ENCODE results near the gene CDH6. TPM values are rescaled to one million over a fixed set of nuclear protein-coding genes. Genes with fewer than 3 reads are reported as not detected.
"Not testable (repeated sequence)": the region's sequence is repeated elsewhere in the genome, so short reads cannot be mapped to it uniquely, and the experiment has no call there.

Gene CDH6
- polyA plus RNA-seq, 4 donors: 4.8 to 63.9 (median 58.7) TPM

- no peak for DNase-seq (ENCODE audit: low read depth in 4 of 4, low spot score in 3 of 4)
Observed at GRCh38 chr5:31322946-31323345, 129.5 kb downstream of the CDH6 start.

GRCh38 chr5:31324842-31325241 lies 131.4 kb downstream of the CDH6 start:
- DNase-seq (ENCODE audit: low read depth in 4 of 4, low spot score in 3 of 4): no peak

GRCh38 chr5:31328040-31328733 lies 134.7 kb downstream of the CDH6 start:
- no peak for DNase-seq (ENCODE audit: low read depth in 4 of 4, low spot score in 3 of 4)

GRCh38 chr5:31329715-31330114 lies 136.2 kb downstream of the CDH6 start:
- no peak for DNase-seq (ENCODE audit: low read depth in 4 of 4, low spot score in 3 of 4)

GRCh38 chr5:31332160-31332559 lies 138.7 kb downstream of the CDH6 start:
- no peak for DNase-seq (ENCODE audit: low read depth in 4 of 4, low spot score in 3 of 4)

- no peak for DNase-seq (ENCODE audit: low read depth in 4 of 4, low spot score in 3 of 4)
Observed at GRCh38 chr5:31333475-31333874, 140.0 kb downstream of the CDH6 start.

- no peak for DNase-seq (ENCODE audit: low read depth in 4 of 4, low spot score in 3 of 4)
Observed at GRCh38 chr5:31334061-31334860, 140.8 kb downstream of the CDH6 start.

- peak in 1 of 4 donors; percentile 10 for DNase-seq (ENCODE audit: low read depth in 4 of 4, low spot score in 3 of 4)
Observed at GRCh38 chr5:31335456-31335855, 142.0 kb downstream of the CDH6 start.

- DNase-seq (ENCODE audit: low read depth in 4 of 4, low spot score in 3 of 4): no peak
Observed at GRCh38 chr5:31343946-31344345, 150.5 kb downstream of the CDH6 start.

- no peak for DNase-seq (ENCODE audit: low read depth in 4 of 4, low spot score in 3 of 4)
Observed at GRCh38 chr5:31346896-31347551, 153.5 kb downstream of the CDH6 start.

GRCh38 chr5:31347552-31347905 lies 154.0 kb downstream of the CDH6 start:
- no peak for DNase-seq (ENCODE audit: low read depth in 4 of 4, low spot score in 3 of 4)

- no peak for DNase-seq (ENCODE audit: low read depth in 4 of 4, low spot score in 3 of 4)
Observed at GRCh38 chr5:31350395-31350794, 156.9 kb downstream of the CDH6 start.

GRCh38 chr5:31355337-31355736 lies 161.9 kb downstream of the CDH6 start:
- no peak for DNase-seq (ENCODE audit: low read depth in 4 of 4, low spot score in 3 of 4)

GRCh38 chr5:31357038-31357437 lies 163.6 kb downstream of the CDH6 start:
- DNase-seq (ENCODE audit: low read depth in 4 of 4, low spot score in 3 of 4): no peak

- no peak for DNase-seq (ENCODE audit: low read depth in 4 of 4, low spot score in 3 of 4)
Observed at GRCh38 chr5:31359839-31360238, 166.4 kb downstream of the CDH6 start.

GRCh38 chr5:31361234-31361633 lies 167.7 kb downstream of the CDH6 start:
- DNase-seq (ENCODE audit: low read depth in 4 of 4, low spot score in 3 of 4): no peak

GRCh38 chr5:31361704-31362528 lies 168.4 kb downstream of the CDH6 start:
- DNase-seq (ENCODE audit: low read depth in 4 of 4, low spot score in 3 of 4): not testable (repeated sequence)

GRCh38 chr5:31362529-31362900 lies 169.0 kb downstream of the CDH6 start:
- no peak for DNase-seq (ENCODE audit: low read depth in 4 of 4, low spot score in 3 of 4)

- no peak for DNase-seq (ENCODE audit: low read depth in 4 of 4, low spot score in 3 of 4)
Observed at GRCh38 chr5:31362931-31363568, 169.6 kb downstream of the CDH6 start.

- no peak for DNase-seq (ENCODE audit: low read depth in 4 of 4, low spot score in 3 of 4)
Observed at GRCh38 chr5:31364881-31365636, 171.6 kb downstream of the CDH6 start.
